ENCODE data around the gene PTGER1. TPM values are rescaled to one million over a fixed set of nuclear protein-coding genes. Genes with fewer than 3 reads are reported as not detected.

The PTGER1 gene
- total and polyA plus RNA-seq, 9 of the 15 experiments (the other 6 are each of a cell fraction or from before 2014, with no cell fraction given) = 0.06 to 0.36 (median 0.31) TPM; not detected in 5

DNA sequence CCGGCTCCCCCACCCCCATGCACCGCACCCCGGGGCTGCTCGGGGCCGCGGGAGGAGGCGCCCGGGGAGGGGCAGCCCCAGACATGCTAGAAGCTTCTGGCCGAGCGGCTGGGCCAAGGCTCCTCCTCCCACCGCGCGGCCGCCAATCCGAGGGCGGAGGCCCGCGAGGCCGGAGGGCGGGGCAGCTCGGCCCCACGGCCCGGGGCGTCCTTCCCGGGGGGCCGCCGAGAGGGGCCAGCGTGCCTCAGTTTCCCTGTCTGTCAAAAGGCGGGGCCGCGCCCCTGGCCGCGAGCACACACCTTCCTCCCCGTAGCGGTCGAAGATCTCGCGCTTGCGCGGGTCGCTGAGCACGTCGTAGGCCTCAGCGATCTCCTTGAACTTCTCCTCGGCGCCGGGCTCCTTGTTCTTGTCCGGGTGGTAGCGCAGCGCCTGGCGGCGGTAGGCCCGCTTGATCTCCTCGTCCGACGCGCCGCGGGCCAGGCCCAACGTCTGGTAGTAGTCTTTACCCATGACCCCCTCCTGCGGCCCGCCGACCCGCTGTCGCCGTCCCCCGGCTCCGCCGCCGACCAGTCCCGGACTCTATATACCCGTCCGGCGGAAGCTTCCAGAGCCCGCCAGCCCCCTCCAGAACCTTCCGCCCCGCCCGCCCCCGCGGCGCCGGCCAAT is 42.8 kb upstream of the PTGER1 start, which contains the start of gene DNAJB1 (continued):
- TF ChIP-seq, protein P1, sequence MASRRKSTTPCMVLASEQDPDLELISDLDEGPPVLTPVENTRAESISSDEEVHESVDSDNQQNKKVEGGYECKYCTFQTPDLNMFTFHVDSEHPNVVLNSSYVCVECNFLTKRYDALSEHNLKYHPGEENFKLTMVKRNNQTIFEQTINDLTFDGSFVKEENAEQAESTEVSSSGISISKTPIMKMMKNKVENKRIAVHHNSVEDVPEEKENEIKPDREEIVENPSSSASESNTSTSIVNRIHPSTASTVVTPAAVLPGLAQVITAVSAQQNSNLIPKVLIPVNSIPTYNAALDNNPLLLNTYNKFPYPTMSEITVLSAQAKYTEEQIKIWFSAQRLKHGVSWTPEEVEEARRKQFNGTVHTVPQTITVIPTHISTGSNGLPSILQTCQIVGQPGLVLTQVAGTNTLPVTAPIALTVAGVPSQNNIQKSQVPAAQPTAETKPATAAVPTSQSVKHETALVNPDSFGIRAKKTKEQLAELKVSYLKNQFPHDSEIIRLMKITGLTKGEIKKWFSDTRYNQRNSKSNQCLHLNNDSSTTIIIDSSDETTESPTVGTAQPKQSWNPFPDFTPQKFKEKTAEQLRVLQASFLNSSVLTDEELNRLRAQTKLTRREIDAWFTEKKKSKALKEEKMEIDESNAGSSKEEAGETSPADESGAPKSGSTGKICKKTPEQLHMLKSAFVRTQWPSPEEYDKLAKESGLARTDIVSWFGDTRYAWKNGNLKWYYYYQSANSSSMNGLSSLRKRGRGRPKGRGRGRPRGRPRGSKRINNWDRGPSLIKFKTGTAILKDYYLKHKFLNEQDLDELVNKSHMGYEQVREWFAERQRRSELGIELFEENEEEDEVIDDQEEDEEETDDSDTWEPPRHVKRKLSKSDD (conservative IDR thresholded peaks at IDR 0.05; ENCODE audit: low read length) = no peak
- TF ChIP-seq ZFP36 (IDR thresholded peaks at IDR 0.05; ENCODE audit: low read depth, low read length, partially characterized antibody) (peak; percentile 71), TEAD1 (CRISPR knock-in tag; IDR thresholded peaks at IDR 0.05) (peak in 1 of 2 experiments; percentile 64; a peak in 1 of 4 replicates), SMARCA4 (IDR thresholded peaks at IDR 0.05) (no peak), SETDB1 (IDR thresholded peaks at IDR 0.05; ENCODE audit: low read length) (no peak), RB1 (IDR thresholded peaks at IDR 0.05; ENCODE audit: low read depth) (peak; percentile 61; the same call in 1 of the 2 replicates), TAF7 (tag; IDR thresholded peaks at IDR 0.05) (peak; percentile 65), ZNF224 (CRISPR knock-in tag; IDR thresholded peaks at IDR 0.05) (0 out of 2 replicates have a peak, but pooled peaks have one; percentile 54), PYGO2 (tag; IDR thresholded peaks at IDR 0.05) (no peak), TFAM (CRISPR knock-in tag; conservative IDR thresholded peaks at IDR 0.05) (no peak), HDGF (IDR thresholded peaks at IDR 0.05) (no peak), ESRRA (IDR thresholded peaks at IDR 0.05; ENCODE audit: borderline replicate concordance, low read depth) (peak; percentile 41; the same call in 1 of the 2 replicates), HSF4 (CRISPR knock-in tag; IDR thresholded peaks at IDR 0.05; ENCODE audit: borderline replicate concordance) (no peak), ZNF583 (CRISPR knock-in tag; IDR thresholded peaks at IDR 0.05) (no peak), COPS2 (conservative IDR thresholded peaks at IDR 0.05) (no peak), ZBTB17 (CRISPR knock-in tag; IDR thresholded peaks at IDR 0.05) (peak; percentile 64; the same call in 1 of the 2 replicates)
- TF ChIP-seq, protein P2, sequence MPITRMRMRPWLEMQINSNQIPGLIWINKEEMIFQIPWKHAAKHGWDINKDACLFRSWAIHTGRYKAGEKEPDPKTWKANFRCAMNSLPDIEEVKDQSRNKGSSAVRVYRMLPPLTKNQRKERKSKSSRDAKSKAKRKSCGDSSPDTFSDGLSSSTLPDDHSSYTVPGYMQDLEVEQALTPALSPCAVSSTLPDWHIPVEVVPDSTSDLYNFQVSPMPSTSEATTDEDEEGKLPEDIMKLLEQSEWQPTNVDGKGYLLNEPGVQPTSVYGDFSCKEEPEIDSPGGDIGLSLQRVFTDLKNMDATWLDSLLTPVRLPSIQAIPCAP (CRISPR knock-in tag; IDR thresholded peaks at IDR 0.05; ENCODE audit: borderline replicate concordance) = no peak
- TF ChIP-seq, protein P3, sequence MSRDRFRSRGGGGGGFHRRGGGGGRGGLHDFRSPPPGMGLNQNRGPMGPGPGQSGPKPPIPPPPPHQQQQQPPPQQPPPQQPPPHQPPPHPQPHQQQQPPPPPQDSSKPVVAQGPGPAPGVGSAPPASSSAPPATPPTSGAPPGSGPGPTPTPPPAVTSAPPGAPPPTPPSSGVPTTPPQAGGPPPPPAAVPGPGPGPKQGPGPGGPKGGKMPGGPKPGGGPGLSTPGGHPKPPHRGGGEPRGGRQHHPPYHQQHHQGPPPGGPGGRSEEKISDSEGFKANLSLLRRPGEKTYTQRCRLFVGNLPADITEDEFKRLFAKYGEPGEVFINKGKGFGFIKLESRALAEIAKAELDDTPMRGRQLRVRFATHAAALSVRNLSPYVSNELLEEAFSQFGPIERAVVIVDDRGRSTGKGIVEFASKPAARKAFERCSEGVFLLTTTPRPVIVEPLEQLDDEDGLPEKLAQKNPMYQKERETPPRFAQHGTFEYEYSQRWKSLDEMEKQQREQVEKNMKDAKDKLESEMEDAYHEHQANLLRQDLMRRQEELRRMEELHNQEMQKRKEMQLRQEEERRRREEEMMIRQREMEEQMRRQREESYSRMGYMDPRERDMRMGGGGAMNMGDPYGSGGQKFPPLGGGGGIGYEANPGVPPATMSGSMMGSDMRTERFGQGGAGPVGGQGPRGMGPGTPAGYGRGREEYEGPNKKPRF (IDR thresholded peaks at IDR 0.05; ENCODE audit: low read depth, low read length) = no peak
- TF ChIP-seq, protein P4, sequence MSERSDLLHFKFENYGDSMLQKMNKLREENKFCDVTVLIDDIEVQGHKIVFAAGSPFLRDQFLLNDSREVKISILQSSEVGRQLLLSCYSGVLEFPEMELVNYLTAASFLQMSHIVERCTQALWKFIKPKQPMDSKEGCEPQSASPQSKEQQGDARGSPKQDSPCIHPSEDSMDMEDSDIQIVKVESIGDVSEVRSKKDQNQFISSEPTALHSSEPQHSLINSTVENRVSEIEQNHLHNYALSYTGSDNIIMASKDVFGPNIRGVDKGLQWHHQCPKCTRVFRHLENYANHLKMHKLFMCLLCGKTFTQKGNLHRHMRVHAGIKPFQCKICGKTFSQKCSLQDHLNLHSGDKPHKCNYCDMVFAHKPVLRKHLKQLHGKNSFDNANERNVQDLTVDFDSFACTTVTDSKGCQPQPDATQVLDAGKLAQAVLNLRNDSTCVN (CRISPR knock-in tag; IDR thresholded peaks at IDR 0.05) = no peak
- TF ChIP-seq, protein P5, sequence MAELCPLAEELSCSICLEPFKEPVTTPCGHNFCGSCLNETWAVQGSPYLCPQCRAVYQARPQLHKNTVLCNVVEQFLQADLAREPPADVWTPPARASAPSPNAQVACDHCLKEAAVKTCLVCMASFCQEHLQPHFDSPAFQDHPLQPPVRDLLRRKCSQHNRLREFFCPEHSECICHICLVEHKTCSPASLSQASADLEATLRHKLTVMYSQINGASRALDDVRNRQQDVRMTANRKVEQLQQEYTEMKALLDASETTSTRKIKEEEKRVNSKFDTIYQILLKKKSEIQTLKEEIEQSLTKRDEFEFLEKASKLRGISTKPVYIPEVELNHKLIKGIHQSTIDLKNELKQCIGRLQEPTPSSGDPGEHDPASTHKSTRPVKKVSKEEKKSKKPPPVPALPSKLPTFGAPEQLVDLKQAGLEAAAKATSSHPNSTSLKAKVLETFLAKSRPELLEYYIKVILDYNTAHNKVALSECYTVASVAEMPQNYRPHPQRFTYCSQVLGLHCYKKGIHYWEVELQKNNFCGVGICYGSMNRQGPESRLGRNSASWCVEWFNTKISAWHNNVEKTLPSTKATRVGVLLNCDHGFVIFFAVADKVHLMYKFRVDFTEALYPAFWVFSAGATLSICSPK (IDR thresholded peaks at IDR 0.05; ENCODE audit: borderline replicate concordance) = no peak
